GM12865 (cell line): ENCODE results near the gene RPL18.

Experiments used
- DNase-seq: peaks from one replicate; pipeline ENCODE4 v3.0.0; 2010; ENCODE audit warnings: low read depth
- H3K4me3 ChIP-seq: 2 replicates; pipeline ENCODE4 v1.5.1; 2011; ENCODE audit warnings: mild to moderate bottlenecking, low read depth, low read length, control low read depth
- CTCF ChIP-seq: IDR thresholded peaks from 2 replicates; pipeline ENCODE4 v1.5.1; 2011; ENCODE audit warnings: low read length, control low read depth, low read depth, inconsistent platforms; ENCODE audit not compliant: insufficient read depth; ENCODE audit errors: missing control alignments

RPL18 gene

DNA sequence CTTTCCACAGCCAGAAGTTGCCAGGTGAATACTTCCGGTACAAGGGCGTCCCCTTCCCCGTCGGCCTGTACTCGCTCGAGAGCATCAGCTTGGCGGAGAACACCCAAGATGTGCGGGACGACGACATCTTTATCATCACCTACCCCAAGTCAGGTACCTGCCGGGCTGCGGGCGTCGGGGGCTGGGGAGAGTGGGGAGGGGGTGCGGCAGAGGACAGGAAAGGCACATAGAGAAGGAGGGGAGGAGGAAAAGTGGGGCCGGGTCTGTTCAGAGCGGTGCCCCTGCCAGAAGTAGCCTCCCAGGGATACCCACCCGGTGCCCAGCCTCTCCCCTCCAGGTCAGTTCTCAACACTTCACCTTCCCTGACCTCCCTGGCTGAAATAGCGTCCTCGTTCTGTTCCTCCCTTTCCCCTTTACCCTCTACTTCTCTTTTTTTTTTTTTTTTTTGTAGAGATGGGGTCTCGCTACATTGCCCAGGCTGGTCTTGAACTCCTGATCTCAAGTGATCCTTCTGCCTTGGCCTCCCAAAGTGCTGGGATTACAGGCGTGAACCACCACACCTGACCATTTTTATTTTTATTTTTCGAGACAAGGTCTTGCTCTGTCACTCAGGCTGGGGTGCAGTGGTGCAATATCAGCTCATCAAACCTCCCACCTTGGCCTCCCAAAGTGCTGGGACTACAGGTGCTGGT is 42.9 kb downstream of the RPL18 start:
- no peak for DNase-seq
- H3K4me3 ChIP-seq, result no peak overlapping the region
- TF ChIP-seq CTCF, result no peak

GRCh38 chr19:48573163-48573505 is 45.8 kb downstream of the RPL18 start:
- no peak for DNase-seq
- no peak overlapping the region for H3K4me3 ChIP-seq
- TF ChIP-seq CTCF, result no peak

- no peak overlapping the region for H3K4me3 ChIP-seq
- no peak for DNase-seq
- TF ChIP-seq CTCF, result no peak
These were observed 47.4 kb downstream of the RPL18 start for GRCh38 chr19:48571378-48572162.

- H3K4me3 ChIP-seq, result no peak overlapping the region
- no peak for TF ChIP-seq CTCF
- DNase-seq, result no peak
These were observed 49.2 kb downstream of the RPL18 start for GRCh38 chr19:48569814-48570213.

- no peak for DNase-seq
- no peak overlapping the region for H3K4me3 ChIP-seq
- TF ChIP-seq CTCF, result no peak
These were observed 50.6 kb downstream of the RPL18 start for GRCh38 chr19:48568345-48568886.
